PC-9 (cell line): ENCODE results near the gene B4GALNT3.

Experiments
- EZH2 ChIP-seq: fragments of 200-600 bp; sonication (generic); IDR thresholded peaks from 2 replicates; pipeline ENCODE4 v1.8.0; 2017; ENCODE audit warnings: antibody characterized with exemption, low read depth
- TF ChIP-seq, protein P1 (sequence below): fragments of 200-600 bp; sonication (generic); conservative IDR thresholded peaks from 2 replicates; pipeline ENCODE4 v1.6.1; 2017; ENCODE audit warnings: mixed run types, antibody characterized with exemption, mild to moderate bottlenecking, moderate library complexity

- no peak for TF ChIP-seq EZH2
- TF ChIP-seq, protein P1, sequence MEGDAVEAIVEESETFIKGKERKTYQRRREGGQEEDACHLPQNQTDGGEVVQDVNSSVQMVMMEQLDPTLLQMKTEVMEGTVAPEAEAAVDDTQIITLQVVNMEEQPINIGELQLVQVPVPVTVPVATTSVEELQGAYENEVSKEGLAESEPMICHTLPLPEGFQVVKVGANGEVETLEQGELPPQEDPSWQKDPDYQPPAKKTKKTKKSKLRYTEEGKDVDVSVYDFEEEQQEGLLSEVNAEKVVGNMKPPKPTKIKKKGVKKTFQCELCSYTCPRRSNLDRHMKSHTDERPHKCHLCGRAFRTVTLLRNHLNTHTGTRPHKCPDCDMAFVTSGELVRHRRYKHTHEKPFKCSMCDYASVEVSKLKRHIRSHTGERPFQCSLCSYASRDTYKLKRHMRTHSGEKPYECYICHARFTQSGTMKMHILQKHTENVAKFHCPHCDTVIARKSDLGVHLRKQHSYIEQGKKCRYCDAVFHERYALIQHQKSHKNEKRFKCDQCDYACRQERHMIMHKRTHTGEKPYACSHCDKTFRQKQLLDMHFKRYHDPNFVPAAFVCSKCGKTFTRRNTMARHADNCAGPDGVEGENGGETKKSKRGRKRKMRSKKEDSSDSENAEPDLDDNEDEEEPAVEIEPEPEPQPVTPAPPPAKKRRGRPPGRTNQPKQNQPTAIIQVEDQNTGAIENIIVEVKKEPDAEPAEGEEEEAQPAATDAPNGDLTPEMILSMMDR = no peak
These were observed 119.1 kb downstream of the B4GALNT3 start for GRCh38 chr12:578748-579419.
